T-helper 1 cell treated with Interleukin-12 subunit alpha and Interleukin-12 subunit beta and Interleukin-4 antibody, amounts not matched to agents 30 μg/mL and 1 μg/mL, for 36 hours (primary cell): ENCODE data around the gene EPB42.
"Not testable (repeated sequence)": the region's sequence is repeated elsewhere in the genome, so short reads cannot be mapped to it uniquely, and the experiment has no call there.

ENCODE experiments used
- H3K27ac Mint-ChIP-seq: one replicate; pipeline ENCODE4 v1.8.0; 2021; ENCODE audit warnings: mild to moderate bottlenecking, mixed read lengths
- H3K27me3 Mint-ChIP-seq: one replicate; pipeline ENCODE4 v1.8.0; 2021; ENCODE audit warnings: low read depth, mixed read lengths
- H3K36me3 Mint-ChIP-seq: one replicate; pipeline ENCODE4 v1.8.0; 2021; ENCODE audit warnings: low read depth, mixed read lengths
- H3K4me1 Mint-ChIP-seq: one replicate; pipeline ENCODE4 v1.8.0; 2021; ENCODE audit warnings: low read depth, mixed read lengths
- H3K4me3 Mint-ChIP-seq: one replicate; pipeline ENCODE4 v1.8.0; 2021; ENCODE audit warnings: mild to moderate bottlenecking, moderate library complexity, mixed read lengths
- H3K9me3 Mint-ChIP-seq: one replicate; pipeline ENCODE4 v1.8.0; 2021; ENCODE audit warnings: mixed read lengths

EPB42 gene

DNA sequence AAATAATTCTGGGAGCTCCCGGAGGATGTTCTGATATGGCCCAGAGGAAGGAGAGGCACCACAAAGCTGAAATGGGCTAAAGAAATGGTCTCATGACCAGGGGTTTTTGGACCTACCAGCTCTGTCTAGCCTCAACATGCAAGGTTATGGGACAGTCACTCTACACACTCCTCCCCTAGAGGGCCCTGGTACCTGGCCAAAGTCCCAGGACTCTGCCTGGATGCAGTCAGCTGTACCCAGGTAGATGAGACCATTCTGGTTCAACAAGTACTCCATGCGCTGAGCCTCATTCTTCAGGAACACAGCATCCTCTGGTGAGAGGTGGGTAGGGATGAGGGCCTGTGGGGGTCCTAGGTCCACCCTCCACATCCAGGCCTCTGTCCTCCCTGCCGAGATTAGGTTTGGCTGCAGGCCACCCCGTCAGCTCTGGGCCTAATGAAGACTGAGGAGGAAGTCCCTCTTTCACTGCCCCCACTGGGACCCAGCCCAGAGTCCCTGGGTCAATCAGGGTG, 9.5 kb downstream of the EPB42 start:
- H3K4me1 Mint-ChIP-seq, result no peaks in the 10 kb centered on the region
- no peaks in the 10 kb centered on the region for H3K36me3 Mint-ChIP-seq
- peaks cover 8% of the 10 kb centered on the region for H3K27me3 Mint-ChIP-seq
- H3K9me3 Mint-ChIP-seq, result no peaks in the 10 kb centered on the region
- no peak overlapping the region for H3K4me3 Mint-ChIP-seq
- no peak overlapping the region for H3K27ac Mint-ChIP-seq

DNA sequence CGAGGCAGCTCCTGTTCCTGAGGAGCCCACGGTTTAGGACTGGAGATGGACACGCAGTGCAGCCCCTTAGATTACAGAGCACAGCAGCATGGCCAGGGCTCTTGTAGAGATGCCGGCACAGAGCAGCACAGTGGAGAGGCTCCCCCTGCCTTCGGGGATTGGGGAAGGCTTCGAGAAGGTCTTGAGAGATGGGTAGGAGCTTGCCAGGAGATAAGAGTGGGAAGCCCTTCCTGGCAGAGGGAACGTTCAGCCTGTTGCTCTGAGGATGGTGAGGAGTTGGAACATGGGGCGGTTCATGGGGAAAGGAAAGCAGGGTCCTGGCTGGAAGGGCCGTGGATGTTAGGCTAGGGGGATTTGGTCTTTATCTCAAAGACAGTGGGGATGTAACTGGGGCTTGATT, 10.0 kb downstream of the EPB42 start:
- Mint-ChIP-seq H3K27me3 (peaks cover 8% of the 10 kb centered on the region), H3K9me3 (no peaks in the 10 kb centered on the region), H3K27ac (no peak overlapping the region)

DNA sequence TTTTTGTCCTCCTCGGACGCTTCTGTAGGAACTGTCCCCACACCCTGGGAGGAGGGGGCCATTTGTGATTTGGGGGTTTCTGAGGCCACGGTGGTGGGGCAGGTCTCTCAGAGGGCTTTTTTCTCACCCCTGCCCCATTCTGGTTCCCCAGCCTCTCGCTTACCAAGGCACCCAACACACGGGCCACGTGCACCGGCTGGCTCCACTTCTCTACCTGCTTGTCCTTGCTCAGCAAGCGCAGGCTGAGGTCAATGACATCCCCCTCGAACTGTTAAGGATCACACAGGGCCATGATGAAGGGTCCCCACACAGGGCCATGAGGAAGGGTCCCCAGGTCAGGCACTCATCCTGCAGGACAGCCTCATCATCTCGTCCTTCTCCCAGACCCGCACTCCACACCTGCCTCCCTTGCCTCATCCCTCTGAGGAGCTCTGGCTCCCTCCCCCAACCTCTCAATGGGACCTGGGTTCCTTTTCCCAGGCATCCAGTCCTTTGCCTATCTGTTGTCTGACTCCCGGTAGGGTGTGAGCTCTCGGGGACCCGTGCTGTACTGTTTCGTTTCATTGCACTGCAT, 10.6 kb downstream of the EPB42 start:
- Mint-ChIP-seq H3K27ac (no peak overlapping the region), H3K4me3 (no peak overlapping the region), H3K36me3 (no peaks in the 10 kb centered on the region), H3K9me3 (no peaks in the 10 kb centered on the region), H3K27me3 (peaks cover 8% of the 10 kb centered on the region), H3K4me1 (no peaks in the 10 kb centered on the region)

More for the DNA sequence above, 10.0 kb downstream of the EPB42 start:
- Mint-ChIP-seq H3K4me3 (no peak overlapping the region), H3K4me1 (no peaks in the 10 kb centered on the region), H3K36me3 (no peaks in the 10 kb centered on the region)

DNA sequence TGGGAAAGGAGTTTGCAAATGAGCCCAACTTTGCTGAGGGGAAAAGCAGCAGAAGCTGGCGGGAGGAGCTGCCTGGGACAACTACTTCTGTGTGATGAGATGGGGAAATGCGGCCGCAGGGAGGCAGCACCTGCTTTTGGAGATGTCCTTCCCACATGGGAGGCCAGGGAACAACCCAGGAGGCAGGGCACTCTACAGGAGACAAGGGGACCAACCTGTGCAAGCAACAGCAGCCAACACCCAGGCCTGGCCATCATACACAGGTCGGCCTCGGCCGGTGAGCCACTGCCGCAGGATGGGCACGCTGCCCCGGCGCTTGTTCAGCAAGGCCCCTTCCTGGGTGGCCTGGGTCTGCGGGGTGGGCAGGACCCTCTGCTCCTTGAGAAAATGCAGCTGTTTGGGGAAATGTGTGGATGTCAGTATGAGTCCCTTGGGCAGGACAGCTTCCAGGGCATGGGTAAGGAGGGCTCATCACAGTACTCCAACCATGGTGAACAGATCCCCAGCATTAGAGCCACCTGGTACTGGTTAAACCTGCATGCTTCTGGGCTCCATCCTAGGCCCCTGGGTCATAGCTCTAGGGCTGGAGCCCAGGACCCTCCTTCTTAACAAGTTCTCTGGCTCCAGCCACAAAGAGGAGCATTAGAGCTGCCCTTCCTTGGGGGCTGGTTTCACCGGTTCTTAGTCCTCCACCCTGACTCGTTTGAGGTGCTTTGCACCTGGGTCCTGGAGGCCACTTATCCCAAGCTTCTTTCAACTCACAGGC, 11.6 kb downstream of the EPB42 start:
- no peaks in the 10 kb centered on the region for H3K9me3 Mint-ChIP-seq
- H3K4me3 Mint-ChIP-seq, result no peak overlapping the region
- H3K36me3 Mint-ChIP-seq, result no peaks in the 10 kb centered on the region
- H3K4me1 Mint-ChIP-seq, result peaks cover 2% of the 10 kb centered on the region
- H3K27ac Mint-ChIP-seq, result no peak overlapping the region
- H3K27me3 Mint-ChIP-seq, result peaks cover 11% of the 10 kb centered on the region

DNA sequence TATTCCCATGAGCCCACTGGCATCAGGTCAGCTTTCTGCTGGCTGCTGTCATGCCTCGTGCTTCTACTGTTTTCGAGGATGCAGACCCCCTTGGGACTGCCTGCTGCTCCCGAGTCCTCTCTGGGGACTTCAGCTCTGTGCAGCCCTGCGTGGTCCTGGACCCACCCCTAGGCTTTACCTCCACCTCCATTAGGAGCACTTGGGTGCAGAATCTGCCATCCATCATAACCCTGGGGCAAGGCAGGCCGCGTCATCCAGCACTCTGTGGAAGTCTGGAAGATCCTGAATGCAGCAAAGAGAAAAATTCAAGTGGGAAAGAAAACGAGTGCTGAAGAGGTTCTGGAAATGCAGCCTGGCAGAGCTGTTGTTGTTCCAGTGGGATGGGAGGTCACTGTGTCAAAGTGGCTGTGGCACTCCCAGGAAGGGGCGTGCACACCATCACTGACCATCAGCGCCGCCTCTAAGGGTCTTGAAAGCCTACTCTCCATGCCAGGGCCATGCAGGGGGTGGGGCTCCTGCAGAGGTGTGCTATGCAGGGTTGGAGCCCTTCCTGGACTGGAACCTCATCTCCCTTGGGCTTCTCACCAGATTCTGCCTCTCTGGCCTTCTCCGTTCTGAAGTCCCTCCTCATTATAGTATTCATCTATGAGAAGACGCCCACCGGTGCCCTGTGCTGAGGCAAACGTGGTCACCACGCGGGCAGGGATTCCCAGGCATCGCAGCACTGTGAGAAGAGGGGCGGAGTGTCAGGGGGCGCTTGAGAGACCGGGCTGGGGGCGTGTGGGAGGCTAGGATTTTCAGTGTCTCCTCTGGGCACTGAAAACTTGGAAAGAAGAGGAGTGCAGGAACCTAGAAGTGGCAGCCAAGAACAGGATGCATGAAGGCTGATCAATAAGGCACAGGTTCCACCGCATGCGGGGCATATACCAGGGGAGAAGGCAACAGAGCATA, 12.5 kb downstream of the EPB42 start:
- H3K27ac Mint-ChIP-seq, result no peak overlapping the region
- peaks cover 12% of the 10 kb centered on the region for H3K27me3 Mint-ChIP-seq
- H3K4me3 Mint-ChIP-seq, result no peak overlapping the region
- H3K9me3 Mint-ChIP-seq, result no peaks in the 10 kb centered on the region
- H3K4me1 Mint-ChIP-seq, result peaks cover 4% of the 10 kb centered on the region
- no peaks in the 10 kb centered on the region for H3K36me3 Mint-ChIP-seq

DNA sequence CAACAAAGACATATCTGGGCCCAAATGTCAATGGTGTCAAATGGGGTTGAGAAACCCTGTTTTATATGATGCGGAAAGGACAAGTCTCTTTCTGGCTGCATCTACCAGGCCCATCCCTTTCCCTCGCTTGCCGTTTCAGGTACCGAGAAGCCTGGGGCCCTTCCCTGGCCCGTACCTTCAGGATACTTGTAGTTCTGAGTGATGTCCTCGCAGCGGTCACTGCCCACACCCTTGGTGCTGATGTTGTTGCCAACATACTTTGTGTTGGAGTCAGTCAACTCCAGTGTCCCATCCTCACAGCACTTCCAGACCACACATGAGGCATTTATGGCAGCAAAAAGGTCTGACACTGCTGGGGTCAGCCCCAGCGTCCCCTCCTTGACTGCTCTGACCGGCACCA, 13.8 kb downstream of the EPB42 start:
- no peak overlapping the region for H3K4me3 Mint-ChIP-seq
- H3K27me3 Mint-ChIP-seq, result peaks cover 12% of the 10 kb centered on the region
- H3K36me3 Mint-ChIP-seq, result no peaks in the 10 kb centered on the region
- peaks cover 4% of the 10 kb centered on the region for H3K4me1 Mint-ChIP-seq
- H3K9me3 Mint-ChIP-seq, result no peaks in the 10 kb centered on the region
- no peak overlapping the region for H3K27ac Mint-ChIP-seq

DNA sequence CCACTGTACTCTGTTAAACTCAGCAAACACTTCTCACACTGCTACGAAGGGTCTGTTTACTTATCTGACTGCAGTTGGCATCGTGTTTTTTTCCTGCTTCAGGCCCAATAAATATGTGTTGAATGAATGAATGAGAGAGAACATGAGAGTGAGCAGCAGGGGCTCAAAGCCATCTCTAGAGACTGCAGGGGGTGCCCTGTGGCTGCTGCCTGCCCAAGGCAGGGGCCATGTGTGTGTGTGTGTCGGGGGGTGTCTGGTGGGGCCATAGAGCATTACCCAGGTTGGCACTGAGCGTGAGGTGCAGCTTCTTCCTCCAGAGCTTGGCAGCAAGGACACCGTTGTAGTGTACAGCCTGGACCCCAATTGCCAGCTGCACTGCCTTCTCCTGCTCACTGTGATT, 14.8 kb downstream of the EPB42 start:
- no peaks in the 10 kb centered on the region for H3K9me3 Mint-ChIP-seq
- H3K27ac Mint-ChIP-seq, result no peak overlapping the region
- H3K27me3 Mint-ChIP-seq, result peaks cover 12% of the 10 kb centered on the region
- peaks cover 4% of the 10 kb centered on the region for H3K4me1 Mint-ChIP-seq
- no peak overlapping the region for H3K4me3 Mint-ChIP-seq
- H3K36me3 Mint-ChIP-seq, result no peaks in the 10 kb centered on the region

DNA sequence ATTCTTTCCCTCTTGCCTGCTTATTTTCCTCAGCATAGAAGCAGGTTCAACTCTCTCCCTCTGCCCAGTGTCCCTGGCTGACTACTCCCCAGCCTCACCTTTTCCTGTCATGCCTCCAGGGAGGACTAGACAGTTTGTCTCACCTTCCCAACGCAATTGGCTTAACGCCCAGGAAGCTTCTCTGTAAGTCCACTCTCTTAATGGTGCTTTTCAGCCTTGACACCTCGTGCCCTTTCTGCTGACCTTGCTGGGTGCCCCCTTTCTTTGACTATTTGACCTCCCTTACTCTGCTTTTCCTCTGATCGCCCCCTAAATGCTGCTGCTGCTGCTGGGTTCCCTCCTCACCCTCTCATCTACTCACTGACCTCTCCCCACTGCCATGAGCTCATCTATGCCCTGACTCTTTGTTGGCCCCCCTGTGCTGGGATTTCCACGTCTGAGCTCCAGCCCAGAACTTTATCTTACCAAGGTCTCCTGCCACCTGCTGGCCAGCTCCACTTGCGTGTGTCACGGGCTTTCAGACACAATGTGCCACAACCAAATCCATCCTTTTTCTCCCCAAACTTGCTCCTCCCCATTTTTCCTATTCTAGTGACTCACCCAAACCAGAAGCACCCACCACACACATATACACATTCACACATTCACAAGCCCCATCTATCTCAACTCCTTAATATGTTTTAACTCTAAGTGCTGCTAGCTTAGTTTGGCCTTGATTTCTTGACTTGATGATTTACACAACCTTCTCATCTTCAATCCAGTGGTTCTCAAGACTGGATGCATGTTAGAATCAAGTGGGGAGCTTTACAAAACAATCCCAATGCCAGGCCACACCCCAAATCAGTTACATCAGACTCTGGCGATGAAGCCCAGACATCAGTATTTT, 16.6 kb downstream of the EPB42 start:
- Mint-ChIP-seq H3K4me1 (peaks cover 9% of the 10 kb centered on the region), H3K36me3 (no peaks in the 10 kb centered on the region), H3K27ac (no peak overlapping the region), H3K4me3 (no peak overlapping the region), H3K9me3 (no peaks in the 10 kb centered on the region), H3K27me3 (peaks cover 12% of the 10 kb centered on the region)

DNA sequence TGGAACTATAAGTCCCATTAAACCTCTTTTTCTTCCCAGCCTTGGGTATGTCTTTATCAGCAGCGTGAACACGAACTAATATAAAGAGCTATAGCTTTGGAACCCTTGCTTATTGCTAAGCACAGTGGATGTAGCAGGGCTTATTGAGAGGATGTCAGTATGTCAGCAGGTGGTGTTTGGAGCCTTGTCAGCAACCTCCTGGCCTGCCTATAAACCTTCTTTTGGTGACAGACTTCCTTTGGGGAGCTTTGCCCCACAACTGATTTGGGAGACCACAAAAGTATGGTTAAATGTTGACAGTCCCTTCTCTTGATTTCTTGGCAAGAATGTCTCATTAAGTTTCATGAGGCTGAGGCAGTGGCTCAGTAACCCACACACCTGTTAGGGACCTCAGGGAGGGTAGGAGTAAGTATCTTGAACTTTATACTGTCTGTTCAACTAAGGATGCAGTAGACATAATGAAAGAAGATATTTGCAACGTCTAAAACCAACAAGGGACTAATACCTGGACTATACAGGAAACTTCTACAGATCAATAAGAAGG, 20.8 kb downstream of the EPB42 start:
- H3K4me1 Mint-ChIP-seq, result peaks cover 9% of the 10 kb centered on the region
- no peak overlapping the region for H3K27ac Mint-ChIP-seq
- H3K4me3 Mint-ChIP-seq, result no peak overlapping the region

DNA sequence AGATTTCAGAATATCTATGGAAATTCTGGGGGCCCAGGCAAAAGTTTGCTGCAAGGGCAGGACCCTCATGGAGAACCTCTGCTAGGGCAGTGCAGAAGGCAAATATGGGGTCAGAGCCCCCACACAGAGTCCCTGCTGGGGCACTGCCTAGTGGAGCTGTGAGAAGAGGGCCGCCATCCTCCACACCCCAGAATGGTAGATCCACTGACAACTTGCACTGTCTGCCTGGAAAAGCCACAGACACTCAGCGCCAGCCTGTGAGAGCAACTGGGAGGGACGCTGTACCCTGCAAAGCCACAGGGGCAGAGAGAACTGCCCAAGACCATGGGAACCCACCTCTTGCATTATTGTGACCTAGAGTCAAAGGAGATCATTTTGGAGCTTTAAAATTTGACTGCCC, 21.8 kb downstream of the EPB42 start:
- H3K9me3 Mint-ChIP-seq, result no peaks in the 10 kb centered on the region
- H3K4me1 Mint-ChIP-seq, result peaks cover 5% of the 10 kb centered on the region
- no peaks in the 10 kb centered on the region for H3K27me3 Mint-ChIP-seq
- H3K27ac Mint-ChIP-seq, result no peak overlapping the region
- peaks cover 28% of the 10 kb centered on the region for H3K36me3 Mint-ChIP-seq
- no peak overlapping the region for H3K4me3 Mint-ChIP-seq

More for the DNA sequence above, 20.8 kb downstream of the EPB42 start:
- peaks cover 23% of the 10 kb centered on the region for H3K36me3 Mint-ChIP-seq
- H3K9me3 Mint-ChIP-seq, result no peaks in the 10 kb centered on the region
- H3K27me3 Mint-ChIP-seq, result peaks cover 5% of the 10 kb centered on the region

DNA sequence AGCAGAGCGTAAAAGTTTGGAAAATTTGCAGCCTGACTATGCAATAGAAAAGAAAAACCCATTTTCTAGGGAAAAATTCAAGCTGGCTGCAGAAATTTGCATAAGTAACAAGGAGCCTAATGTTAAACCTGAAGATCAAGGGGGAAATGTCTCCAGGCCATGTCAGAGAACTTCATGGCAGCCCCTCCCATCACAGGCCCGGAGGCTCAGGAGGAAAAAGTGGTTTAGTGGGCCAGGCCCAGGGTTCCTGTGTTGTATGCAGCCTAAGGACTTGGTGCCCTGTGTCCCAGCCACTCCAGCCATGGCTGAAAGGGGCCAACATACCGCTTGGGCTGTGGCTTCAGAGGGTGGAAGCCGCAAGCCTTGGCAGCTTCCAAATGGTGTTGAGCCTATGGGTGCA, 22.3 kb downstream of the EPB42 start:
- not testable (repeated sequence) for H3K27ac Mint-ChIP-seq, H3K4me3 Mint-ChIP-seq, H3K9me3 Mint-ChIP-seq, H3K27me3 Mint-ChIP-seq, H3K4me1 Mint-ChIP-seq
- H3K36me3 Mint-ChIP-seq, result peaks cover 28% of the 10 kb centered on the region

DNA sequence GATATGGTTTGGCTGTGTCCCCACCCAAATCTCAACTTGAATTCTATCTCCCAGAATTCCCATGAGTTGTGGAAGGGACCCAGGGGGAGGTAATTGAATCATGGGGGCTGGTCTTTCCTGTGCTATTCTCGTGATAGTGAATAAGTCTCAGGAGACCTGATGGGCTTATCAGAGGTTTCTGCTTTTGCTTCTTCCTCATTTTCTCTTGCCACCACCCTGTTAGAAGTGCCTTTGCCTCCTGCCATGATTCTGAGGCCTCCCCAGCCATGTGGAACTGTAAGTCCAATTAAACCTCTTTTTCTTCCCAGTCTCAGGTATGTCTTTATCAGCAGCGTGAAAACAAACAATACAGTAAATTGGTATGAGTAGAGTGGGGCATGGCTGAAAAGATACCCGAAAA, 23.0 kb downstream of the EPB42 start:
- not testable (repeated sequence) for H3K4me3 Mint-ChIP-seq, H3K9me3 Mint-ChIP-seq, H3K4me1 Mint-ChIP-seq, H3K27me3 Mint-ChIP-seq, H3K27ac Mint-ChIP-seq
- peaks cover 31% of the 10 kb centered on the region for H3K36me3 Mint-ChIP-seq

DNA sequence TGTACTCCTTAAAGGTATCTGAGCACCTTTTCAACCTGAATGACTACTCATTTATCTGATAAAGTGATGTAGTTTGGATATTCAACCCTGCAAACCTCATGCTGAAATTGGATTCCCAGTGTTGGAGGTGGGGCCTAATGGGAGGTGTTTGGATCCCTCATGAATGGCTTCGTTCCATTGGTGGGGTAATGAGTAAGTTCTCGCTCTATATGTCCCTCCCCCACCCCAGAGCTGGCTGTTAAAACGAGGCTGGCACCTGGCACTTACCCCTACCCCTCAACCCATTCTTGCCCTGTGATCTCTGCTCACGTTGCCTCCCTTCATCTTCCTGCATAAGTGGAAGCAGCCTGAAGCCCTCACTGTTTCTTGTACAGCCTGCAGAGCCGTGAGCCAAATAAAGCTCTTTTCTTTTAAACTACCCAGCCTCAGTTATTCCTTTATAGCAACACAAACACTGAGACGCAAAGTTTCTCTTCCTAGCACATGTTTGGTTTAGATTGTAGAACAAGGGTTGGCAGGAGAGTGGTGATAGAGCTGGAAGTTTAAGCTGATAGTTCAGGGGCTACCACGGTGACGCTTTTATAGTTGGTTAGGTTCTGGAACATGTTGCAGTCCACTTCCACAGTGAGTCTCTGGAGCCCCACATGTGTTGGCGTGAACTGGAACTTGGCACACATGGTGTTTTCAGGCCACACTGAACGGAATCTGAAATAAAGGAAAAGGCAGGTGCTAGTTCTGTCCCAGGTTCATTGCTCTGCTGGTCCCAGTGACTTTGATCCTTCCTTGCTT, 23.9 kb downstream of the EPB42 start:
- Mint-ChIP-seq H3K4me1 (peaks cover 5% of the 10 kb centered on the region), H3K27me3 (no peaks in the 10 kb centered on the region), H3K4me3 (no peak overlapping the region), H3K9me3 (no peaks in the 10 kb centered on the region), H3K27ac (no peak overlapping the region), H3K36me3 (peaks cover 37% of the 10 kb centered on the region)
